RPMI7951 (cell line): ENCODE results near the gene SLC27A5. TPM values are rescaled to one million over a fixed set of nuclear protein-coding genes. Genes with fewer than 3 reads are reported as not detected.
"Not testable (repeated sequence)": the region's sequence is repeated elsewhere in the genome, so short reads cannot be mapped to it uniquely, and the experiment has no call there.

Experiments used
- DNase-seq: peaks from one replicate; pipeline ENCODE4 v3.0.0-alpha.2; 2012; ENCODE audit warnings: low read depth
- total RNA-seq: library from RNA; depleted of rRNA; stranded (reverse); fragments of >200 nt; shearing (Covaris generic); gene quantifications from 2 replicates; pipeline ENCODE4 v1.2.3, GENCODE V29; 2014

The SLC27A5 gene
- total RNA-seq, 1 experiment from 2014 or later: 4.7 TPM

DNA sequence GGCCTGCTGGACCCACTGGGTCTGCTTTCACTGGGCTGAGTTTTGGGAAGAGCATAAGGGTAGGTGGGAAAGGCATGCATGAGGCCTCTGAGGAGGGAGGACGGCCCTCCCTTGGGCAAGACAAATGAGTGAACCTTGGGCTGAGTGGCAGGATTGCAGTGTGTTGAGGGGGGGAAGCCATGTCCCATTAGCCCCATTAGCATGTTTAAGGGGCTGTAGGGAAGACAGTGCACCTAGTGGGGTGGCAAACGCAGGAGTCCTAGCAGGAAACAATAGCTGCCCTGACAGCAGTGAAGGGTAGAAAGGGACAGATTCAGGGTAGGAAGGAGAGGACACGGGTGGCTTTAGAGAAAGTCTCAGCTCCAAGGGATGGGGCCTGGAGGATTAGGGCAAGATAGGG is 10.9 kb upstream of the SLC27A5 start:
- DNase-seq: no peak

DNA sequence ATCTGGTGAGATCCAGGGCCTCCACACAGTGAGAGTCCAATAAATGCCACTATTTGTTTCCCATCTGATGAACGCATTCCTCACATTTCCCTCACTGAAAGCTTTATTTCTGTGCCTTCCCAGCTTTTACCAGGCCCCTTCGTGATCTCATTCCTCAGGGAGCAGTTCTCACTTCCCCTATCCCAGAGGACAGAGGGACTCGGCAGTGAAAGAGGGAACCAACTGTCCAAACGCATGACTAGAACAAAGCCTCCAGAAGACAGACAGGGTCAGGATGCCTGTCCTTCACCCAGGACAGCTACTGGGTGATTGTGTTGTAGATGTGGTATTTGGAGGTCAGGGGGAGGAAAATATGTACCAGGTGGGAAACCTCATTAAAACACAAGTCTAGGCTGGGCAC is 9.9 kb upstream of the SLC27A5 start:
- DNase-seq: no peak

DNA sequence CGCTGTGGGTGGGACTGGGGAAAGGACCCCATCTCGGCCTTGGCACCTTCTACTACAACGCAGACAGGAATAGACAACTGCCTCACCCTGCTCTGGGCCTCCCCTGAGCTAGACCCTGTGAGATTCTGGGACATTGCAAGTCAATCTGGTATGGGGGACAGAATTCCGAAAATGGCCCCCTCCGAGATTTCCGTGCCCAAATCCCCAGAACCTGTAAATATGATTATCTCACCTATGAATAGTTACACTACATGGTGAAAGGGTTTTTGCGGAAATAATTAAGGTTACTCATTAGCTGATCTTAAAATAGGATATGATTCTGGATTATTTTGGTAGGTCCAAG is 8.4 kb upstream of the SLC27A5 start:
- DNase-seq: no peak

DNA sequence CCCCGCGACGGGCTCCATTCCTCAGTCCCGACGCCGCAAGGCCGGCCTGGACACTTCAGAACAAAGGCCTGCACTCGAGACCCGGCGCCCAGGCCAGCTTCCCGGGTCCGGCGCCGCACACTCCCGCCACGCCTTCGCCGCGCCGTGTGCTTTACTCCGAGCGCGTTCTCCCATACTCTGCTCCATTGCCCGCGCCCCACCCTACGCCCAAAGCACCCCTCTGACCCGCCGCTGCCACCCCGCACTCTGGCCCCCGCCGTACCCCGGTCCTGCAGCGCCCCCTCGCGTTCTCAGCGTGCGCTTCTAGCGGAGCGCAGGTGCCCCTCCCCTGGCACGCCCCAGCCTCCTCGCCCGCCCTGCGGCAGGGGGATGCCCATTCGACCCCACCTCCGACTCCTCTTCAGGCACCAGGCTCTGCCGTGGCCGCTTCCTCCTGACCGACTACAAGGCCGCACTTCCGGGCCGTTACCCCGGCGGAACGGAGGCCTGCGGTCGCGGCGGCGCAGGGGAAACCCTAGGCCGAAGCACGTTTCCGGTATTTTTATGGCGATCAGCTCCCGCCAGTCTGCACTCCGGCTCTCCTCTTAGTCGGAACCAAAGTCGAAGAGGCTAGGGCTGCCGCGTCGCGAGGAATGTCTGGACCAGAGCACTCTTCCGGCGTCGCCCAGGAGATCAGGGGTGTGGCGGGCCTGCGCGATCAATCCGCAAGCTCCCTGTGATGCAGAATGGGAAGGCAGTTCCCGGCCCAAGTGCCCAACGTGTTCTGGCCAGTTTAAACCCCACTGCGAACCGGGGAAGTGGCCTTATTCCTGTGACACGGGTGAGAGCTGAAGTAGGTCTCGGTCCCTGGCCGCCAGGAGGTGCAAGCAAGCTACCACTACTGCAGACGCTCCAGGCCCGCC is 7.8 kb upstream of the SLC27A5 start, which contains the start of gene ZBTB45:
Gene ZBTB45 (minus strand): TSS at position 456 of the 902 bp plus-strand sequence. CDS start 2,137 bp downstream, outside the sequence.
- DNase-seq: peak; percentile 96

DNA sequence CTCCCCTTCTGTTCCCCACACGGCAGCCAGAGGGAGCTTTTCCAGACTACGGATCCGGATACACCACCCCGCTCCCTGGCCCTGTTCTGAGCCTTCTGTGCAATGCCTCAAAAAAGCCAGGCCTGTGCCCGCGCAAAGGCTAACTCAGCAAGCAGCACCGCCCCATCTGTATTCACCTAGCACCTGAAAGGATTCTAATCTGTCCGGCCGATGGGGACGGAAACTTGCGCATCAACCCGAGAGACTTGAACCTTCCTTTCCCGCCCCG is 7.2 kb upstream of the SLC27A5 start:
- peak; percentile 75 for DNase-seq

DNA sequence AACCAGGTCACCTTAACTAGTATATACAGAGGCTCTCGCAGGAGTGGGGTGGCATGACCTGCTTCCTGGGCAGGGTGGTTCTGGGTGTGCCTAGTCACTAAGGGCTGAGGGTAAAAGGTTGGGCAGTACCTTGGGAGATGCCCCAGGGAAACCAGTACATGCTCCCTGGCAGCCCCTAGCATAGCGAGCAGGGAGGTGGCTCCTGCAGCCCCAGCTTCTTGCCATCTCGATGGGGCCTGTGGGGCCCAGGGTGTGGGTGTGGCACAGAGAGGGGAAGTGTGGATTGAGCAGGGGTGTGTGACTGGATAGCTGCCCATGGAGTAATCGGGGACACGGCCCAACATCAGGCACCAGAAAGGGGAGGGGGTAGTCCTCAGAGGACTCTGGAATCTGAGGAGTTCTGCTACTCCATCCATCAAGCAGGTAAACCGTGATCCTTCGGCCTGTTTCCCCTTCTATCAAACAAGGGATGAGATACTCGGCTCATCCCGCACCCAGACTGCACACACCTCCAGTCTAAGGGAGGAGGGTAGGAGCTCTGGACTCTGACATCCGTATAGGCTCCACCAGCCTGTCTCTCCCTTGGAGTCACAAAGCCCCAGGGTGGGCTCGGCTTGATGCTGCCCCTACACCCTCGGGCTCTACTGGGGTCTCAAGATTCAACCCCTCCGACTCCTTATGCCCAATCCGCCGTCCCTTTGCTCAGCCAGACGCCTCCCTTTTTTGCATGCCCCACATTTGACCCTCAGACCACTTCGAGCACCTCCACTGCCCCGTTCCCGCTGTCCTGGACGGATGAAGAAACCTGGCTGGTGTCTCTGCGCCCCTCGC is 6.7 kb upstream of the SLC27A5 start:
- no peak for DNase-seq

DNA sequence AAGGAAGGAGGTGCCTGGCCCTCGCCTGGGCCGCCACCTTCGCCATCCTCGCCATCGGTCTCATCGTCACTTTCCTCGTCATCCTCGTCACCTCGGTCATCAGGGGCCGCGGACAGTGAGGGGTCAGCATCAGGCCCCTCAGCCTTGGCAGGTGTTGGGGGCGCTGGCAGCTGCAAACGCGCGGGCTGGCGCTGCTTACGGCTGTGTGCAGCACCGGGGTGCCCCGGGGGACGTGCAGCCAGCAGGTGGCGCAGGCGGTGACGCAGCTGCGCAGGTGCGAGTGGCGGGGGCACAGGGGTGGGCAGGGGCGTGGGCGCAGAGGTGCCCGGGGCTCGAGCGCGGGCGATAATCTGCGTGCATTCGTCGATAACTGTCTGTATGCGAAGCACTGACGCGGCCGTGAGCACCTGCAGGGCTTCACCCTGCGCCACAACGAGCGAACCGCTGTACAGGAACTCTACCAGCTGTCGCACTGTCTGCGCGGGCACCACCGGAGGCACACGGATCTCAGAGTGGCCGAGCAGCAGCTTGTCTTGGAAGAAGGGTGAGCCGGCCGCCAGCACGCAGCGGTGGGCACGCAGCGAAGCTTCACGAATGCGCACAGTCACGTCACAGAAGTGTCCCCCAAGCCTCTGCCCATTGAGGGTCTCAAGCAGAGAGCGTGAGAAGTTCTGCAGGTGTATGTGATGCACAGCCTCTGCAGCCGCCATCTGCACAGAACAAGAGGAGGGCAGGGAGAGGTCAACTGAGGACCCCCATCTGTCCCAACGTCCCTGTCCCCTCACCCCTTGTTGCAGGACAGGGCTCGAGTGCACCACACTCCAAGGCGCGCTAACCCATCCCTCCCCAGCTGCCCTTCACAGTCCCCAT is 5.4 kb upstream of the SLC27A5 start:
- DNase-seq: no peak

DNA sequence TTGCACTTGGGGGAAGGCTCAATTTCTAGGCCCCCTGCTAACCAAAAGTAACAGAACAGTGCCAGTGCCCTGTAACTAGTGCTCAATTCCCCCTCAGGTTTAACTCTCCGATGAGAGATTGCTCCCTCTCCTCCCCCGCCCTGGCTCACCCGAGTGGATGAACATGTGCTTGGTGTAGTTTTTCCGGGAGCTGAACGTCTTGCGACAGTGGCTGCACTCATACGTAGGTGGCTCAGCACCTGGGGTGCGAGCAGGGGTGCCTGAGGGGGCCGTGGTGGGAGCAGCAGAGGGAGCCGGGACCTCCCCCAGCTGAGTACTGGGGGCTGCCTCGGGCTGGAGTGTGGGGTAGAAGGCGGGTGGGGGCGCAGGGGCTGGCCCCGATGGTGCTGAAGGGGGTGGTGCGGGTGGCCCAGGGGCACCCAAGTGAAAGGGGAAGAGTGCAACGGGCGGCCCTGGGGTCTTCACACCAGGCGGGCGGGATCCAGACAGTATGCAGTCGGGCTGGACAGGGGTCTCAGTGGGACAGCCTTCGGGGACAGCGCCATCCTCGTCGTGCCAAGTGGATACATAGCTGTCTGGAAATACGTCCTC is 4.5 kb upstream of the SLC27A5 start:
- no peak for DNase-seq

DNA sequence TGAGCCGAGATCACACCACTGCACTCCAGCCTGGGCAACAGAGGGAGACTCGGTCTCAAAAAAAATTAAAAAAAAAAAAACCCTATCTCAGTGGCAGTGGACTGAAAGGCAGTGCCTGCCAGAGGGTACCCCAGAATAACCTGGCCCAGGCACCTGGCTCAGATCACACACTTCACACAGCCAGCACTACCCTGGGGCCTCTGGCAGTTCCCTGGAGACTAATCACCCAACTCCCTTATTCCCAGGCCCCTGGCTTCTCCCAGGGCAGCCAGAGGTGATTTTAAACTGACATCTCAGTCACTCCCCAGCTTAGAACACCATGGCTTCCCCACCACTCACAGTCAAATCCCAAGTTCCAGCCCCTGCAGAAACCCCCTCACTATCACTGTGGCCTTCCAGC is 3.5 kb upstream of the SLC27A5 start:
- DNase-seq: no peak

DNA sequence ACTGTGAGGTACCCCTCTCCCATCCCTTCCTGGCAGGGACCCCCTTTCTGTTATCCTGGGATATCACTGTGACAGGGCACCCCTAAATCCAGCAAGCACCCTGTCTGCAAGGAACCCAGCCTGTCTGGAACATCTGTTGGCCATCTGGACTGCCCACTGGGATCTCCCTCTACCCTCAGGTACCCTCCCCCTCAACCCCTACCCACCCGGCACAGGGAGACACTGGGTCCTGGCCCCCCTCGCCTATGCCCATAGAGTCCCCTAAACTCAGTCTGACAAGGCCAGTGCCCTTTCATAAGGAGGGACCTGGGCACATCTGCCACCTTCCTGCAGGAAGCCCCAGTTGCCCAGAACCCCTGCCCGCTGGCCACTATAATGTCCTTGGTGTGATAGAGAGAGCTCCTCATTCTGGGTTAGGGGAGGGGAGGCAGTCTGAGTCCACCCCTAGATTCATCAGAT is 2.8 kb upstream of the SLC27A5 start:
- DNase-seq: no peak

DNA sequence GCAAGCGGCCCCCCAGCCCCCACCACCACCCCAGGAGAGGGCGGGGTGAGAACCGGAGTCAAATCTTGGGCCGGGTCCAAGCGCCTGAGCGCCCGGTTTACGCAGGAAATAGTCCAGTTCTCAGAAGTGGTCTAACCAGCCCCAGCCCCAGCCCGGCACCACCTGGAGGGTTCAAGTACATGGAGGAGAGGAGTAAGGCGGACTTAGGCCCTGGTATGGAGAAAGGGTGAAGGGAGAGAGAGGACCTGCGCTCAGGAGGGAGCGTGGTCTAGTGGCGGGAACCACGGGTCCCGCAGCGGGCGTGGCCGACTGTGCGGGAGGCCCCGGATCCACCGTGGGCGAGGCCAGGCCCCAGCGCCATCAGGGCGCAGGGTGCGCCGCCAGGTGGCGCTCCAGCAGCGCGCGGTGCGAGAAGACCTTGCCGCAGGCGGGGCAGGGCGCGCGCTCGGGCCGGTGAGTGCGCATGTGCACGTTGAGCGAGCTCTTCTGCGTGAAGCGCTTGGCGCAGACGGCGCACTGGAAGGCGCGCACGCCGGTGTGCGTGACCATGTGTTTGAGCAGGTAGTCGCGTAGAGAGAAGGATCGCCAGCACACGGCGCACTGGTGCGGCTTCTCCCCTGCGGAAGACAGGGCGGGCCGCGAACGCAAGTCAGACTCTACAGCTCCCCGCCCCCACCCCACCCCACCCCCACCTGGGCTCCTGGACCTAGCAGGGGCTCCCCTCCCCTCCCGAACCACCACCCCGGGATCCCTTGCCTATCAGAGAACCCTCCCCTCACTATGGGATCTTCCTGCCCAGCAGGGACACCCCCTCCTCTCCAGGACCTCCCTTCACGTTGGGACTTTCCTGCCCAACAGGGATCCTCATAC is 2.1 kb upstream of the SLC27A5 start:
- DNase-seq: no peak

DNA sequence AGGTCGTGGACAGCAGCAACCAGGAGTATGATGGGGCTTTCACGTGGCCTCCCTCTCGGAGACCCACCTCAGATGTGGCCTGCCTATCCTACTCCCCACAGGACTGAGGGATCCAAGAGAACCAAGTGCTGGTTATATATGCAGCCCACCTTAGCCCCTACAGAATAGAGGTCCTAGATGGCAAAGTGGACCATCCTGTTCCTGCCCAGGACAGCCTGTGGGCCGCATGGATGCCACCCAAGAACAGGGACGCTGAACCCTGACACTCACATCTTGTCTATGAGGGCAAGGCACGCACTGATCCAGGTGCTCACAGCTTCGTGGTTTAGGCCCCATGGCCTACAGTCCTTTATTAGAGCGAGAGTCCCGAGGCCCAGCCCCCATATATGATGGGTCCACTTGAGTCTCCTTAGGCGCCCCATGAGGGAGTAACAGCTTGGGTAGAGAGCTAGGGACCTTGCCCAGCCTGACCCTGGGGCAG is 1.5 kb upstream of the SLC27A5 start:
- DNase-seq: no peak

DNA sequence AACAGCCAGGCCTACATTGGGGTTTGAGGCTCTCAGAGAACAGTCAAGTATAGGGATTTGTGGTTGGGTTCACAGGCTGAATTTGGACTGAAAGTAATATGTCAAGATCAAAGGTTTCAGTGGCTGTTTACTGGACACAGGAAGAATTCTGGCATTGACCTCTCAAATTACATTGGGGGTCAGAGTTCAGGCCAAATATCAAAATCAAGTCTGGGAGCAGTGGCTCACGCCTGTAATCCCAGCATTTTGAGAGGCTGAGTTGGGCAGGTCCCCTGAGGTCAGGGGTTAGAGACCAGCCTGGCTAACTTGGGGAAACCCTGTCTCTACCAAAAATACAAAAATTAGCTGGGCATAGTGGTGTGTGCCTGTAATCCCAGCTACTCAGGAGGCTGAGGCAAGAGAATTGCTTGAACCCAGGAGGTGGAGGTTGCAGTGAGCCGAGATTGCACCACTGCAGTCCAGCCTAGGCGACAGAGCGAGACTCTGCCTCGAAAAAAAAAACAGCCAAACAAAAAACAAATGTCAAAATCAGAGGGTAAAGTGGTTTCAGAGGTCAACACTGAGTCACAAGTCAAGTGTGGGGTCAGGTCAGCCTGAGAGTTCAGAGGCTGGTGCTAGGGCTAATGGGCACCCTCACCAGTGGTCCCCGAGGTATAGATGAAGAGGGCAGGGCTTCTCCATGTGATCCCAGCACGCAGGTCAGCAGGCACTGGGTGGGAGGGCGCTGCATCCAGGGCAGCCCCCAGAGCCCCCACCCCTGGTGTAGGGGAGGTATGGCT is 1.5 kb downstream of the SLC27A5 start:
- no peak for DNase-seq

DNA sequence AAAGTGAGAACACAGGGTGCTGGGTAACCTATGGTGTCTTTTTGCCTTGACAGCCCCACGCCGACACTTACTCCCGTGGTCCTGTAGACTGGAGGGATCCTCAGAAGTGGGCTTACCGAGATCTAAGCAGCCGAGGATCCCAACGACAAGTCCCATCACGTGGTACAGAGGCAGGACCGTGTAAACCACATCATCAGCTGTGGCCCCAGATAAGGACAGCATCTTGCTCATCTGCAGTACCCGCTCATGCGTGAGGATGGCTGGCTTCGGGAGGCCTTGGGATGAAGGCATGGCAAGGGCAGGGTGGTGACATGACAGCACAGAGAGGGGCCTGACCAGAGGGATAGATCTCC is 2.1 kb downstream of the SLC27A5 start:
- no peak for DNase-seq

DNA sequence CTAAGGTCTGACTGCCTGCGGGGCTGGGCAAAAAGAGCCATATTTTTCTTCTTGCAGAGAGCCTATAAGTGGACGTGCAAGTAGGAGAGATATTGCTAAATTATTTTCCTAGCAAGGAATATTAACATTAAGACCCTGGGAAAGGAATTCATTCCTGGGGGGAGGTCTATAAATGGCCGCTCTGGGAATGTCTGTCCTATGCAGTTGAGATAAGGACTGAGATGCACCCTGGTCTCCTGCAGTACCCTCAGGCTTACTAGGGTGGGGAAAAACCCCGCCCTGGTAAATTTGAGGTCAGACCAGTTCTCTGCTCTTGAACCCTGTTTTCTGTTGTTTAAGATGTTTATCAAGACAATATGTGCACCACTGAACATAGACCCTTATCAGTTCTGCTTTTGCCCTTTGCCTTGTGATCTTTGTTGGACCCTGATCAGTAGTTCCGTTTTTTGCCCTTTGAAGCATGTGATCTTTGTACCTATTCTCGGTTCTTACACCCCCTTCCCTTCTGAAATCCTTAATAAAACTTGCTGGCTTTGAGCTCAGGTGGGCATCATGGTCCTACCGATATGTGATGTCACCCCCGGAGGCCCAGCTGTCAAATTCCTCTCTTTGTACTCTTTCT is 4.1 kb downstream of the SLC27A5 start:
- DNase-seq: not testable (repeated sequence)

DNA sequence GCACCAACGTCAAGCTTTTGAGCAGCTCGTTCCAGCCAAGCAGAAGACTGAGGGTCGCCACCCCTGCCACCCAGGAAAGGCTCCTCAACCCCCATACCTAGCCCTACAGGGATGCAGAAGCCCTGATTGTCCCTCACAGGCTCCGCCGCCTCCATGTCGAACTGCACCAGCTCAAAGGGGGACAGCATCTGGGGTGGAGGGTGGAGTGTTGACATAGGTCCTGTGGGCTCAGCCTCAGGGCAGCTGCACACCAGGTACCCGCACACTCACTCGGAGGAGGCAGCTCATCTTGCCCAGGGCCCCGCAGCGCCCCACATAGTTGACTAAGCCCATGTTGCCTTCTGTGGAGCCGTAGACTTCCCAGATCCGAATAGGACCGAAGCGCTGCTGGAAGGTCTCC is 11.6 kb downstream of the SLC27A5 start:
- DNase-seq: no peak

DNA sequence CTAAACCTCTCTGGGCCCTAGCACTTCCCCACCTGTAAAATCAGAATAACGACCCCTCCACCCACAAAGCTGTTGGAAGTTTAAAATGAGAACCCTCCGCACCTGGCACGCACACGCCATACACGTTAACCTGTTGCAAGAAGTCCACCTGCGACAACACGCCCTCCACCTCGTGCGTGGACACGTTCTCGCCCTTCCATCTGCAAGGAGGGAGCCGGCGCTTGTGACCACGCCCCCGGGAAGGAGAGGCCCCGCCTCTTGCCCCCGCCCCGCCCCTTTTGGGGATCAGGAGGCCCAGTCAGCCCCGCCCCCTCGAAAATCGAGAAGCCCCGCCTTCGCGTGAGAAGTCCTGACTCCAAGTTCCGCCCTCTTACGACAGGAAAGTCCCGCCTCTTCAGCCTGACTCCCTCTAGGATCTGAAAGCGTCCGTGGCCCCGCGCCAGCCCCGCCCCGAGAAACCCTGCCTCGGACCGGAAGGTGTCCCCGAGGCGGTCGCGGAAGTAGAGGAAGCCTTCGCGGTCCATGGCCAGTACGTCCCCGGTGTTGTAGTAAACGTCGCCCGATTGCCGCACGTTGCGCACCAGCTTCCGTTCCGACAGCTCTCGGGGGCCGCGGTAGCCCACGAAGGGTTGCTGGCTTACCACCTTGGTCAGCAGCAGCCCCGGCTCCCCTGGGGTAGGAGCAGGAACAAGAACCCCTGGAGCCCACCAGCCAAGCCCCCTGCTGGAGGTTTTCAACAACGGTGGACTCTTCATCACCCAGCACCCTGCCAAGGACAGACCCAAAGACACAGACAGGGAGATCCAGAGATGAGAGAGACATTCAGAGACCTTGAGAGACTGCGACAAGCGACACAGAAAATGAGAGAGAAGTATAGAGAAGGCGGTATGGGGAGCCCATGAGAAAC is 12.5 kb downstream of the SLC27A5 start:
- peak; percentile 97 for DNase-seq

DNA sequence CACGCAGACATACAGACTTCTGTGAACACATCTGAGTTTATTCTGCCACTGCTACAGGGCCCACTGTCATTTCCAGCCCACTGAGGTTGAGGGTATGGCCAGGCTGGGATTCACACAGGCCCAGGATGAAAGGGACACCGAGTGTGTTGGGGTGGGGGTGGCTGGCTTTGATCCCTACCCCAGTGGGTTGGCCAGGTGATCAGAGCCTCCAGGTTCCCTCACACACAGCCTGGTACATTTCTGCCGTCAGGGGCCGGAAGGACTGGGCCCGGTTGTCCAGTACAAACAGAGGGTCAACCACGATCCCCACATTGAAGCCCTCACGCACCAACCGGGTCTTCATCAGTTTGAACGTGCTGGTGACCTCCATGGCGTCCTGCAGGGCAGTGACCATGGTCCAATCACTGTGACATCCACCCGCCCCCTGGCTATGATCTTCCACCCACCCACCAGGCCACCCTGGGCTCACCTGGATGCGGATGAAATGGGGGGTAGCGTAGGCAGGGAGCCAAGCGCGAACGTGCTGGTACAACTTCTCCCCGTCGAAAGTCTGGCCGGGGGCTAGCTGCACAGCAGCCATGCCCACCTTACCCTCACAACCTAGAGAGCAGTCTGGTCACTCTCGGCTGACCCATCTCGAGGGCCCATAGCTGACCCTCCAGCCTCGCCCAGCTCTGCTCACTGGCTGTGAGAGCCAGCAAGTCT is 13.3 kb downstream of the SLC27A5 start:
- no peak for DNase-seq
